ENCODE measurements around the gene THAP7.

GRCh38 chr22:21003782-21004181, 1.9 kb upstream of the THAP7 start:
- TF ChIP-seq CTCF (IDR thresholded peaks at IDR 0.05; ENCODE audit: extremely low read depth in 1 of 2, insufficient read depth in 1 of 2, low read depth in 1 of 2, low read length in 2 of 2) (no peak), POLR2AphosphoS5 (IDR thresholded peaks at IDR 0.05; ENCODE audit: insufficient read depth, low read depth, low read length) (no peak)

Measured in endothelial cell of umbilical vein (primary cell).